Osteocyte (in vitro differentiated cells): Measurements from ENCODE around the gene PRCC. TPM values are rescaled to one million over a fixed set of nuclear protein-coding genes. Genes with fewer than 3 reads are reported as not detected.

Source experiments
- total RNA-seq: library from RNA; stranded (reverse); gene quantifications from 2 replicates; pipeline ENCODE4 v1.2.1, GENCODE V29; 2021

PRCC gene
- total RNA-seq, 1 donor from 2014 or later: 85.4 TPM

Other genes starting within 250 kb of the PRCC start
- 8.6 and 9.8 TPM in 2 replicates for gene IQGAP3, start 195.0 kb upstream of the PRCC start, total RNA-seq
- gene TTC24, start 187.8 kb upstream of the PRCC start, total RNA-seq: not detected in 2 replicates
- gene NAXE, start 175.8 kb upstream of the PRCC start, total RNA-seq: 59.2 and 63.4 TPM in 2 replicates
- 17.2 and 20.6 TPM in 2 replicates for gene GPATCH4, start 166.1 kb upstream of the PRCC start, total RNA-seq
- gene HAPLN2, start 148.1 kb upstream of the PRCC start, total RNA-seq: 0.35 TPM in 1 of 2 replicates, not detected in the other
- 0.29 and 0.43 TPM in 2 replicates for gene BCAN, start 125.4 kb upstream of the PRCC start, total RNA-seq
- gene NES, start 90.1 kb upstream of the PRCC start, total RNA-seq: 24.2 and 26.5 TPM in 2 replicates
- 144 and 146 TPM in 2 replicates for gene CRABP2, start 62.0 kb upstream of the PRCC start, total RNA-seq
- gene METTL25B, start 39.1 kb upstream of the PRCC start, total RNA-seq: 21.3 and 24.1 TPM in 2 replicates
- 33.0 and 37.7 TPM in 2 replicates for gene ISG20L2, start 38.8 kb upstream of the PRCC start, total RNA-seq
- gene MRPL24, start 26.4 kb upstream of the PRCC start, total RNA-seq: 52.6 and 55.8 TPM in 2 replicates
- gene HDGF, start 15.9 kb upstream of the PRCC start, total RNA-seq: 213 and 219 TPM in 2 replicates
- not detected in 2 replicates for gene SH2D2A, start 49.3 kb downstream of the PRCC start, total RNA-seq
- 0.08 and 0.21 TPM in 2 replicates for gene INSRR, start 91.6 kb downstream of the PRCC start, total RNA-seq
- not detected in 2 replicates for gene NTRK1, start 93.3 kb downstream of the PRCC start, total RNA-seq
- gene PEAR1, start 126.2 kb downstream of the PRCC start, total RNA-seq: 27.4 and 28.2 TPM in 2 replicates
- 0.18 and 0.35 TPM in 2 replicates for gene LRRC71, start 153.1 kb downstream of the PRCC start, total RNA-seq